Activated naive CD4-positive, alpha-beta T cell treated with anti-CD3 and anti-CD28 coated beads for 36 hours (primary cell): ENCODE measurements around the gene ZBP1. TPM values are rescaled to one million over a fixed set of nuclear protein-coding genes. Genes with fewer than 3 reads are reported as not detected.

Experiments
- CTCF ChIA-PET: fragments of 350-600 bp; sonication (Branson Sonifier 250); formaldehyde crosslinking; loops from one replicate; lab custom pipeline; 2021; ENCODE audit warnings: antibody characterized with exemption; lab: Charles Lee
- DNase-seq: peaks from one replicate; pipeline ENCODE4 v3.0.0-alpha.2; 2020
- H3K27ac Mint-ChIP-seq: one replicate; pipeline ENCODE4 v1.8.0; 2021; ENCODE audit warnings: mild to moderate bottlenecking, mixed read lengths
- H3K27me3 Mint-ChIP-seq: one replicate; pipeline ENCODE4 v1.8.0; 2021; ENCODE audit warnings: low read depth, mixed read lengths
- H3K36me3 Mint-ChIP-seq: one replicate; pipeline ENCODE4 v1.8.0; 2021; ENCODE audit warnings: low read depth, mixed read lengths
- H3K4me1 Mint-ChIP-seq: one replicate; pipeline ENCODE4 v1.8.0; 2021; ENCODE audit warnings: low read depth, mixed read lengths
- H3K4me3 Mint-ChIP-seq: one replicate; pipeline ENCODE4 v1.8.0; 2021; ENCODE audit warnings: mild to moderate bottlenecking, moderate library complexity, mixed read lengths
- H3K9me3 Mint-ChIP-seq: one replicate; pipeline ENCODE4 v1.8.0; 2021; ENCODE audit warnings: mixed read lengths
- intact Hi-C: fragments of 100-400 bp; cut with micrococcal nuclease; formaldehyde crosslinking; loops from one replicate; pipeline ENCODE4 v1.15.1; 2023
- total RNA-seq, 2 experiments: library from RNA; stranded (reverse); gene quantifications; one replicate each; pipeline ENCODE4 v1.2.3, GENCODE V29; 2021

ZBP1 gene
- total RNA-seq, 2 experiments from 2014 or later = 0.14 TPM; not detected in 1

DNA sequence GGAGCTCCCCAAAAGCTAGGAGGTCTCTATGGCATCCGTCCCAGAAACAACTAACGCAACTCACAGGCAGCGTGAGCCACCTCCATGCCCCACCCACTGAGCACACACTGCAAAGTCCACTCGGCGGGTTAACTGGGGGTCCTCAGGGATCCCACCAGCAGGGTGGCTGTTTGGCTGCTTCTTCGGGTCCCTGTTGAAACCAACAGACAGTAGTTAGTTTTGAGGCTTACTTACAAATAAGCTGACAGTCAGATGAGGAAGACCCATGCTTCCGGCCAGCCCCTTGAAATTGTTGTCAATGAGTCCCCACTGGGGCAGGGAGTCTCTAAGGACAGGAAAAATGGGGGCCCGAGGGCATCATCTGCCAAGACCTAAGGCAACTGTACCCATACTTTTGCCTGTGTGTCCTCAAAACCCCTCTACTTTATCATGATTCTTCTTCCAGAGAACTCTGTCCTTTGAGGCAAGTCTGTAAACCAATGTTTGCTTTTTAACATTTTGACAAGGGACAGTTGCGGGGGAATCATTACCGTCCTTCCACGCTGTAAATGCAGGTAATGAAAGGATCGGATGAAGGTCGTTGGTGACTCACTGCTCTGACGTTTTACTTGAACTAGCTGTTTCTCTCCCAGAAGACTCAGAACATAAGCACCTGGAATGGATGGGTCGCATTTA, 61.5 kb downstream of the ZBP1 start:
- Mint-ChIP-seq H3K36me3 (no peaks in the 10 kb centered on the region), H3K27me3 (peaks cover 9% of the 10 kb centered on the region), H3K4me3 (no peak overlapping the region), H3K4me1 (no peaks in the 10 kb centered on the region), H3K27ac (no peak overlapping the region), H3K9me3 (no peaks in the 10 kb centered on the region)
- CTCF ChIA-PET = no interaction called here
- no peak for DNase-seq
- intact Hi-C loops = no loop called here

GRCh38 chr20:57557926-57558613, 62.2 kb downstream of the ZBP1 start:
- Mint-ChIP-seq H3K27me3 (peaks cover 9% of the 10 kb centered on the region), H3K4me3 (no peak overlapping the region), H3K27ac (no peak overlapping the region), H3K36me3 (no peaks in the 10 kb centered on the region), H3K4me1 (no peaks in the 10 kb centered on the region), H3K9me3 (no peaks in the 10 kb centered on the region)
- DNase-seq = no peak
- intact Hi-C loops = no loop called here
- CTCF ChIA-PET = no interaction called here

DNA sequence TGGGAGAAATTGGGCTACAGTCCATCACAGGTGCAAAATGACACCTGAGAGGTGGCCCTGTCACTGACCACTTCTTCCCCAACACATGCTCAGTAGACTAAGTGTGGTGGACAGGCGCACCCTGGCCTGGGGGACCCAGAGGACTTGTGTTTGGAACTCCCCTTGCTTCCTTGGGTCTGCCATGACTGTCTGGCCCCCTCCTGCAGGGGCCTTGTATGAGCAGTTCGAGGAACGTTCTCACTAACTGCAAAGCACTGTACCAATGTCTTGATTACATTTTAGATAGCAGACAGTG, 63.3 kb downstream of the ZBP1 start:
- no peaks in the 10 kb centered on the region for H3K36me3 Mint-ChIP-seq
- no peak for DNase-seq
- no peaks in the 10 kb centered on the region for H3K4me1 Mint-ChIP-seq
- H3K27me3 Mint-ChIP-seq = peaks cover 9% of the 10 kb centered on the region
- no peaks in the 10 kb centered on the region for H3K9me3 Mint-ChIP-seq
- intact Hi-C loops = no loop called here
- CTCF ChIA-PET = no interaction called here
- H3K27ac Mint-ChIP-seq = no peak overlapping the region
- H3K4me3 Mint-ChIP-seq = no peak overlapping the region

GRCh38 chr20:57555457-57556184, 64.6 kb downstream of the ZBP1 start:
- Mint-ChIP-seq H3K36me3 (no peaks in the 10 kb centered on the region), H3K27ac (no peak overlapping the region), H3K27me3 (peaks cover 9% of the 10 kb centered on the region), H3K9me3 (no peaks in the 10 kb centered on the region), H3K4me1 (no peaks in the 10 kb centered on the region), H3K4me3 (no peak overlapping the region)
- intact Hi-C loops = no loop called here
- CTCF ChIA-PET = interaction anchor here (0.6 kb wide), 1 partner anchor 67 kb away, joined by 3 read pairs; no protein-coding TSS in a partner anchor
- no peak for DNase-seq

Other genes with a start within 250 kb of the ZBP1 start
- 10 to 100 TPM; 60.3 to 63.1 TPM for gene RBM38, start 229.0 kb downstream of the ZBP1 start, total RNA-seq
- gene CTCFL, start 95.3 kb downstream of the ZBP1 start, total RNA-seq = not detected
- gene PCK1, start 59.3 kb downstream of the ZBP1 start, total RNA-seq = not detected
- 1 to 10 TPM; 2.0 to 2.2 TPM for gene PMEPA1, start 89.6 kb upstream of the ZBP1 start, total RNA-seq